Cerebellar cortex (tissue), 1 donor: Measurements from ENCODE around the gene SLC35D2.
A peak's percentile ranks its signal among the peaks of the same experiment; 100 is the strongest.
"Not testable (repeated sequence)": the region's sequence is repeated elsewhere in the genome, so short reads cannot be mapped to it uniquely, and the experiment has no call there.

Experiments used
- DNase-seq: peaks from one replicate; pipeline ENCODE4 v3.0.0-alpha.2; 2015; ENCODE audit warnings: low spot score

The SLC35D2 gene

GRCh38 chr9:96360976-96361375 lies 22.5 kb downstream of the SLC35D2 start:
- no peak for DNase-seq

DNA sequence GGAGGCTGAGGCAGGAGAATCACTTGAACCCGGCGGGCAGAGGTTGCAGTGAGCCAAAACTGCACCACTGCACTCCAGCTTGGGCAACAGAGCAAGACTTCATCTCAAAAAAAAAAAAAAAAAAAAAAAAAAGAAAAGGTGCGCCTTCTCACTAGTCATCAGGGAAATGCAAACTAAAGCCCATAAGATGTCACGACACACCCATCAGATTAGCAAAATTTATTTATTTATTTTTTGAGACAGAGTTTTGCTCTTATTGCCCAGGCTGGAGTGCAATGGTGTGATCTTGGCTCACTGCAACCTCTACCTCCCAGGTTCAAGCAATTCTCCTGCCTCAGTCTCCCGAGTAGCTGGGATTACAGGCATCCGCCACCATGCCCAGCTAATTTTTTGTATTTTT lies 23.0 kb downstream of the SLC35D2 start:
- DNase-seq: not testable (repeated sequence)

DNA sequence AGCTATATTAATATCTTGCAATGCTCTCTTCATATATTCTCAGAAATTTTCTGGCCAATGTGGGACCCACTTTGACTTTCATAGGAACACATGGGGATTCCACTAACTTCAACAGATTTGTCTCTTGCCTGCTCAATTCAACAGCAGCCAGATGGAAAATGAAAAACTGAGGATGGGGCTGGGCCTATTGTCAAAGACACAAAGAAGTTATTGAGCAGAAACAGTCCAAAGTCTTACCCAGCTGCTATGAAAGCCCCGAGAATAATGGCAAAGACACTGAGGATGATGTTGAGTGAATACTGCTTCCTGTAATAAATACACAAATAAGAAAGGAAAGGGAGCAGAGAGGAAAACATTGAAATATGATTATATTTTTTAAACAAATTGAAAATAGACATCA lies 32.6 kb downstream of the SLC35D2 start:
- DNase-seq: no peak

DNA sequence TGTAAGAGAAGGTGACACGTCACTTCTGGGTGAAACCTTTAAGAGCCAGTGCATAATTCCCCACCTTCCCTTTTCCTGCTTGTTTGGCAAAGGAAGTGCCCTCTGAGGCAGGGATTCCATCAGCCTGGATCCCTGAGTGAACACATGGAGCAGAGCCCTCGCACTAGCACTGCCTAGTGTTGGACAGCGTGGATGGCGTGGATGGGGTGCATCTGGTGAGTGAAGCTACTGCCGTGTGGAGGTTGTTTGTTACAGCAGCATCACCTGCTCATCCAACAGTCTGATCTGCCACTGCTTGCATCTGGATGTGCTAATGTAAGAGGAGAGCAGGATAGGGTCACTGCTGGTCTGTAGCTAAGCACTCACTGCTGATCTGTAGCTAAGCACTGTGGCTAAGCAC lies 35.2 kb downstream of the SLC35D2 start:
- no peak for DNase-seq

- no peak for DNase-seq
These were observed 38.0 kb downstream of the SLC35D2 start for GRCh38 chr9:96345551-96345950.

DNA sequence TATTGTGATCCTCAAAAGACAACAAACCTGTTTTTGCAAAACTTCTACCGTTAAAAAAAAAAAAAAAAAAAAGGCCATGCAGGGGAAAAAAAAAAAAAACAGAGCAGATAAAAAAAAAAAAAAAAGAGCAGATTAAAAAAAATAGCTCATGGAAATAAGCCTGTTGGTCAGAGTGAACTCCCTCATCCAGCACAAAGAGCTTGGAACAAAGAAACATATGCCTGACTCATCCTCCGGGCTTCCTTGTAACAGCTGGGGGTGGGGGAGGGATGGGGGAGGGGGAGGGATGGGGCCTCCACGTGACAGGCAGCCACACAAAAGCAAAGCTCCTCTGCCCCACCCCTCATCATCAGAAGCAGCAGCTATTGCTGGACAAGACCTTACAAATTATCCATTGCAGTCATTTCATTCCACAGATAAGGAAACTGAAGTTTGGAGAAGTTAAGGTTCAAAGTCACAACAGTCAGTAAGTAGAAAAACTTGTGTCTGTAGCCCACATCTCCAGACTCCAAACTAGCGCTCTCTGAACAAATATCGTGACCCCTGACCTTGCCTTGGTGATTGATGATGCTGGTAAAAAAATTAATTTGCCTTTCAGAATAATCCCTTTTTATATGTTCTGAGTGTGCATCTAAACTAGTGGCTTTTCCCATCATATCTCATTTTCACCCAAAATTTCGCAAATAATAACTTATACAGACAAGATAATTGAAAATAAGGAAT lies 38.9 kb downstream of the SLC35D2 start:
- DNase-seq: no peak

GRCh38 chr9:96343515-96344360 lies 39.8 kb downstream of the SLC35D2 start:
- no peak for DNase-seq

DNA sequence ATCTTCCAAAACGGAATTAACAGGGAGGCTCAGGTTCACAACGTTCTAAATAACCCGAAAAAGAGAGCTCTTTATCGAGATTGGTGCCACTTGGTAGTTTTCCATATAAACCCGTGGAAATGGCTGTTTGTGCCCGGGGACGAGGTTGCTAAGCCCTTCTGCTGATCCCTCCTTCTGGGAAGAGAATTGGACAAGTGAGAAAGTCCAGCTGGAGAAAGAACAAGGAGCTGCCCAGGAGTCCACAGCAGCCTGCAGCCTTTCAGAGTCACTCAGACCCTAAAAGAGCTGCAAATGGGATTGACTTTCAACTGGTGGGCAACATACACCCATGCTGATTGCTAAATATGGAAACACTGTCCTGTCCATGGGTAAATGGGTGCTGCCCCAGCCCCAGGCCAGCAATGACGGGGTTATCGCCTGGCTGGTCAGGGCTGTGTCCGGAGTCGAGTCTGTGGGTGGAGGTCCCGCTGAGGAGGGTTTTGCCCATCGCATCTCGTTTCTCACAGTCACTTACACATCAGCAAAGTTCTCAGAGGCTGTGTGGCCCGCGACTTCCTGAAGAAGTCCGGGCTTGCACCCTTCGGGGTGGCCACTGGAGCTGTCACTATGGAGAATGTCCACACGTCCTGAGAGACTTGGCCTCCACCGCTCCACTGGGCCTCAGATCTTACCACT lies 40.8 kb downstream of the SLC35D2 start:
- DNase-seq: no peak

DNA sequence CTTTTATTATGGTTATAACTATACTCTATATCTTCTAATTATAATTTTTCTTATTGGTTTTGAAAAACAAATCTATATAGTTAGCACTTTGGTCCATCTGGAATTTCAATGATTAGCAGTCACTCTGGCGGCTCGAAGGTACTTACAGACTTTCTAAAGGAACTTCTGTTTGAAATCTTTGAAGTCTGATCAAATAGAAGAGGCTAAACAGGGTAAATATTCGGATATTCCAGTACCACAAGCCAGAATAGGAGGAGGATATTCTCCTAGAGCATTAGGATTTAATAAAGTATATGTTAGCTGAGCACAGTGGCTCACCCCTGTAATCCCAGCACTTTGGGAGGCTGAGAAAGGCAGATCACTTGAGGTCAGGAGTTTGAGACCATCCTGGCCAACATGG lies 42.8 kb downstream of the SLC35D2 start:
- DNase-seq: no peak

- DNase-seq: no peak
These were observed 45.2 kb downstream of the SLC35D2 start for GRCh38 chr9:96338299-96338698.

- no peak for DNase-seq
These were observed 49.6 kb downstream of the SLC35D2 start for GRCh38 chr9:96333958-96334357.

GRCh38 chr9:96331236-96331947 lies 52.1 kb downstream of the SLC35D2 start:
- no peak for DNase-seq

GRCh38 chr9:96327694-96328352 lies 55.7 kb downstream of the SLC35D2 start:
- DNase-seq: peak; percentile 53

DNA sequence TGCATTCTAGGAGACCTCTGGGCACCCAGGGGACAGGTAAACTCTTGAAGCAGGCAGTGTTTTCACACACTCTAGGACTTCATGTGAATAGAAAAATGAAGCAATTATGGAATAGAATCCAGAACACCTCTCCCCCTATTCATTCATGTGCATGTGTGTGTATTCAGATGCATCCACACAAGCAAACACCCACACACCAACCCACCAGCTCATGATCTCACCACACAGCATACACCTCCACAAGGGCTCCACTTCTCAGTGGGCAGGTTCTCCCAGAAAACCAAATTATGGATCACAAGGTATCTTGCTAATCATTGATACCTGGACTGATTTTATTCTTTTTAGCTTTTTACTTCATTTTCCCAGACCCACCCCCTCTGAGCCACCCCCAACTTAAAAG lies 60.3 kb downstream of the SLC35D2 start:
- no peak for DNase-seq

DNA sequence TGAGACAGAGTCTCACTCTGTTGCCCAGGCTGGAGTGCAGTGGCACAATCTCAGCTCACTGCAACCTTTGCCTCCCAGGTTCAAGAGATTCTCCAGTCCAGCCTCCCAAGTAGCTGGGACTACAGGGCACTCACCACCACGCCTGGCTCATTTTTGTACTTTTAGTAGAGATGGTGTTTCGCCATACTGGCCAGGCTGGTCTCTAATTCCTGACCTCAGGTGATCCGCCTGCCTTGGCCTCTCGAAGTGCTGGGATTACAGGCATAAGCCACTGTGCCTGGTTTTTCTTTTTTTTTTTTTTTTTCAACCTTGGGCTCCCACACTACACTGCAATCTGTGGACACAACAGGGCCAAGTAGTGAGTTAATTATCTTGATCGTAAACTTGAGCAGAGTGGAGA lies 60.8 kb downstream of the SLC35D2 start:
- not testable (repeated sequence) for DNase-seq

DNA sequence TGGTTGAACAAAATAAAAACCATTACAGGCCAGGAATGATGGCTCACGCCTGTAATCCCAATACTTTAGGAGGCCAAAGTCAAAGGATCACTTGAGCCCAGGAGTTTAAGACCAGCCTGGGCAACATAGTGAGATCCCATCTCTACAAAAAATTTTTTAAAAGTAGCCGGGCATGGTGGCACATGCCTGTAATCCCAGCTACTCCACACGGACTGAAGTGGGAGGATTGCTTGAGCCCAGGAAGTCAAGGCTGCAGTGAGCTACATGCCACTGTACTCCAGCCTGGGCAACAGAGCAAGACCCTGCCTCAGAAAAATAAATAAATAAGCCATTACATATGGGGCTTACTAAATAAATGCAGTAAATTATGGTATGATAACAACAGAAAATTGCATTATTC lies 61.3 kb downstream of the SLC35D2 start:
- DNase-seq: not testable (repeated sequence)

DNA sequence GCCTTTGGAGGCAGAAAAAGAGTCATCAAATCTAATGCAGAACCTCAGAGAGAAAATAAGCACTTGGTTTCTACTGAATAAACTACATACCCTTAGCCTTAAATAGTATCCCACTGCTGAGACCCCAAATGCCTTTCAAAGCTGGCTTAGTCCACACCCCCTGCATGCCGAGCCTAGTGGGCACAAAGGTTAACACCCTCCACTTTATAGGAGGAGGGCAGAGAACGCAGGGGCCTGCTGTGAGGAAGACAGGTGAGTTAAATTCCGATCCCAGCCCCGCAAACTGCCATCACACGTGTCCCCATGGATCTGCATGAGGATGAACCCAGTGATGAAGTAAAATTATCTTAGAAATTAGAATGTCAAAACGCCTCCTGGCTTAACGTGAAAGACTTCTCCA lies 62.0 kb downstream of the SLC35D2 start:
- DNase-seq: no peak

DNA sequence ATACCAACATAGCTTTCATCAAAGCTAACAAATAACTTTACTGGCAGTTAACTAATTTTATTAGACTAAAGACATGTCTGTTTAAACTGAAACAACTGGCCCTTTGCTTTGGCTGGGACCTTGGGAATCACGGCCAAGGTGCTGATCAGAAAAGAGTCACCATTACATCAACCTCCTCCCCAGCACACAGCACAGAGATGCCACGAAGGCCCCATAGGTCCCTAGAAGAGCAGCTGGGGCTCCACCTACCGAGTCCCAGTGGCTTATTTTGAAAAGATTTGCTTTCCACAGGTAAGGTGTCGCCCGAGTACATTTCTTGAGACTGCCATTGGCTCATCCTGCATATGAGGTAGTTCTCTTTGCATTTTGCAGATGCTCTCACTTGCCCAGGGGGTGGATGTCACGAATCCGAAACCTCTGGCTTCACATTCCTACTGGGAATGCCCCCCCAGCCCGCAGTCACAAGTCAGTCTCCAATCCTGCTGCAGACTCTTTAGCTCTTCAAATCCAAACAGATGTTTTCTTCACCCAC lies 62.7 kb downstream of the SLC35D2 start:
- DNase-seq: no peak

DNA sequence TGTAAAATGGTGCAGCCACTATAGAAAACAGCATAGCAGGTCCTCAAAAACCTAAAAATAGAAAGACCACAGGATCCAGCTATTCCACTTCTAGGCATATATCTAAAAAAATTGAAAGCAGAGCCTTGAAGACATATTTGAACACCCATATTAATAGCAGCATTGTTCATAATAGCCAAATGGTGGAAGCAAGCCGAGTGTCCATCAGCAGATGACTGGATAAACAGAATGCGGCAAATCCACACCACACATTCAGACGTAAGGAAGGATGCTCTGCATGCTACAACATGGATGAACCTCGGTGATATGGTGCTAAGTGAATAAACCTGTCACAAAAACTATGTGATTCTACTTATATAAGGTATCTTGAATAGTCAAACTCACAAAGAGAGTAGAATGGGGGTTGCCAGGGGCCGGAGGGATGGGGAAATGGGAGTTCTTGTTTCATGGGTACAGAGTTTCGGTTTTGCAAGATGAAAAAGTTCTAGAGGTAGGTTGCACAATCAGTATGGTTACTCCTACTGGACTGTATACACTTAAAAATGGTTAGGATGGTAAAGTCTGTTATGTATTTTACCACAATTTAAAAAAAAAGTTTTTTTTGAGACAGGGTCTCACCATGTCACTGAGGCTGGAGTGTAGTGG lies 64.5 kb downstream of the SLC35D2 start:
- no peak for DNase-seq

- peak; percentile 77 for DNase-seq
These were observed 66.1 kb downstream of the SLC35D2 start for GRCh38 chr9:96317335-96317980.
